Keratinocyte (primary cell): ENCODE measurements around the gene CWF19L2.

Source experiments
- CTCF ChIP-seq, 3 experiments: IDR thresholded peaks in 1 of 3; conservative IDR thresholded peaks in 1 of 3; optimal IDR thresholded peaks in 1 of 3; 2 replicates in 2 of 3; 3 replicates in 1 of 3; pipeline versions ENCODE3 to v1.5.1; 2011; ENCODE audit warnings: low read length in 3 of 3, mild to moderate bottlenecking in 3 of 3, moderate library complexity in 2 of 3, control low read depth in 1 of 3, inconsistent platforms in 1 of 3; ENCODE audit not compliant: insufficient read depth in 2 of 3; ENCODE audit errors: extremely low read depth in 1 of 3
- EZH2 ChIP-seq: IDR thresholded peaks from one replicate; pipeline ENCODE4 v1.6.1; 2012; ENCODE audit warnings: inconsistent platforms, mild to moderate bottlenecking, low read length, moderate library complexity

DNA sequence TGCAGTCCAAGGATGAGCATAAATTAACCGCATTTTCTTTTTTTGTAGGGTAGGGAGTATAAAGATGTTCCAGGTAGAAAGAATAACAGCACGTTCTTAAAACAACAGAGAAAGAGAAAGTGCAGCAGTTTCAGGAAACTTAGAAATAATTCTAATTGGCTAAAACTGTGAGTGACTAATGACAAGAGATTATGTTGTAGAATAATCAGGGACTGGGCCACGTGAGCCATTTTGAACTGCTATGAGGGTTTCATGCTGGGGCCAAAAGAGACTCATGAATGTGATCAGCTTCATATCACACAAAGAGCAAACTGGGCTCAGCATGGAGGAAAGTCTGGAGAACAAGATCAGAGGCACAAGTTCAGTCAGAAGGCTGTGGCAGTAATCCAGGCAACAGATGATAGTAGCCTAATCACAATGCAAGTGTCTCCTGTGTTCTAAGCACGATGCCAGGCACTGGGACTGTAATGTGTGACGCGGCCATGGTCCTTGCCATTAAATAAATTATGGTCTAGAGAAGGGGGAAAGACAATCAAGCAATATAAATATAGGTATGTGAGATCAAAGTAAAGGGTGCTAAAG, 17.9 kb downstream of the CWF19L2 start:
- TF ChIP-seq CTCF (optimal IDR thresholded peaks at IDR 0.05 in 1 of 3, IDR thresholded peaks at IDR 0.05 in 1 of 3, conservative IDR thresholded peaks at IDR 0.05 in 1 of 3; ENCODE audit: extremely low read depth in 1 of 3, insufficient read depth in 2 of 3, low read length in 3 of 3) (no peak), EZH2 (no peak)
